ENCODE results near the gene ANKS1B.
"Not testable (repeated sequence)": the region's sequence is repeated elsewhere in the genome, so short reads cannot be mapped to it uniquely, and the experiment has no call there.

Gene ANKS1B

GRCh38 chr12:99649551-99649950, 335.2 kb downstream of the ANKS1B start:
- no peak overlapping the region for H3K4me2 ChIP-seq (ENCODE audit: low read length)
- TF ChIP-seq, protein P1, sequence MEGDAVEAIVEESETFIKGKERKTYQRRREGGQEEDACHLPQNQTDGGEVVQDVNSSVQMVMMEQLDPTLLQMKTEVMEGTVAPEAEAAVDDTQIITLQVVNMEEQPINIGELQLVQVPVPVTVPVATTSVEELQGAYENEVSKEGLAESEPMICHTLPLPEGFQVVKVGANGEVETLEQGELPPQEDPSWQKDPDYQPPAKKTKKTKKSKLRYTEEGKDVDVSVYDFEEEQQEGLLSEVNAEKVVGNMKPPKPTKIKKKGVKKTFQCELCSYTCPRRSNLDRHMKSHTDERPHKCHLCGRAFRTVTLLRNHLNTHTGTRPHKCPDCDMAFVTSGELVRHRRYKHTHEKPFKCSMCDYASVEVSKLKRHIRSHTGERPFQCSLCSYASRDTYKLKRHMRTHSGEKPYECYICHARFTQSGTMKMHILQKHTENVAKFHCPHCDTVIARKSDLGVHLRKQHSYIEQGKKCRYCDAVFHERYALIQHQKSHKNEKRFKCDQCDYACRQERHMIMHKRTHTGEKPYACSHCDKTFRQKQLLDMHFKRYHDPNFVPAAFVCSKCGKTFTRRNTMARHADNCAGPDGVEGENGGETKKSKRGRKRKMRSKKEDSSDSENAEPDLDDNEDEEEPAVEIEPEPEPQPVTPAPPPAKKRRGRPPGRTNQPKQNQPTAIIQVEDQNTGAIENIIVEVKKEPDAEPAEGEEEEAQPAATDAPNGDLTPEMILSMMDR (IDR thresholded peaks at IDR 0.05), result no peak
- no peak overlapping the region for H3K9ac ChIP-seq
- H3K4me1 ChIP-seq, result no peaks in the 10 kb centered on the region
- no peak overlapping the region for H3K4me3 ChIP-seq (ENCODE audit: low read depth, low read length)
- no peaks in the 10 kb centered on the region for H3K79me2 ChIP-seq
- H2AFZ ChIP-seq, result no peak overlapping the region
- no peaks in the 10 kb centered on the region for H3K27me3 ChIP-seq (ENCODE audit: control insufficient read depth, insufficient read depth, low read length)
- peaks cover 3% of the 10 kb centered on the region for H3K9me3 ChIP-seq (ENCODE audit: control insufficient read depth, low read length)
- H3K27ac ChIP-seq, result no peak overlapping the region
- no peaks in the 10 kb centered on the region for H3K36me3 ChIP-seq (ENCODE audit: control insufficient read depth, insufficient read depth, low read length)

DNA sequence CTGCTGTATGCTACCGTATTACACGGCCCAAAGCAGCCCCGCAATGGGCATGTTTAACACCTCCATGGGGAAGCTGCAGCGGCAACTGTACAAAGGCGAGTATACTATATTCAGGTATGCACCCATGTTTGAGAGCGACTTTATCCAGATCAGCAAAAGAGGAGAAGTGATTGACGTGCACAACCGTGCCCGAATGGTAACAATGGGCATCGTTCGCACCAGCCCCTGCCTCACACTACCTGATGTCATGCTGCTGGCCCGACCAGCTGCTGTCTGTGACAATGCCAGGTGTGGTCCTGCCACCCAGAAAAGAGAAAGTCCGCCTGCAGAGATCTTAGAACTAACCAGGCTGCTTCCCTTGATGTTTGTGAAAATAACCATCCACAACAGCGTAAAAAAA, 336.6 kb downstream of the ANKS1B start:
- no peak overlapping the region for H3K27ac ChIP-seq
- H3K4me1 ChIP-seq, result no peaks in the 10 kb centered on the region
- H3K27me3 ChIP-seq (ENCODE audit: control insufficient read depth, insufficient read depth, low read length), result no peaks in the 10 kb centered on the region
- H3K9me3 ChIP-seq (ENCODE audit: control insufficient read depth, low read length), result peaks cover 3% of the 10 kb centered on the region
- H3K4me2 ChIP-seq (ENCODE audit: low read length), result no peak overlapping the region
- no peak overlapping the region for H3K4me3 ChIP-seq (ENCODE audit: low read depth, low read length)
- H3K9ac ChIP-seq, result no peak overlapping the region
- H3K36me3 ChIP-seq (ENCODE audit: control insufficient read depth, insufficient read depth, low read length), result no peaks in the 10 kb centered on the region
- H2AFZ ChIP-seq, result no peak overlapping the region
- TF ChIP-seq, protein P1 (IDR thresholded peaks at IDR 0.05), result no peak
- no peaks in the 10 kb centered on the region for H3K79me2 ChIP-seq

- Histone ChIP-seq H3K79me2 (no peaks in the 10 kb centered on the region), H3K9ac (no peak within 1 kb of the TSS), H3K27me3 (ENCODE audit: control insufficient read depth, insufficient read depth, low read length) (no peaks in the 10 kb centered on the region), H2AFZ (no peak within 1 kb of the TSS), H3K36me3 (ENCODE audit: control insufficient read depth, insufficient read depth, low read length) (no peaks in the 10 kb centered on the region), H3K4me1 (no peaks in the 10 kb centered on the region), H3K4me2 (ENCODE audit: low read length) (no peak within 1 kb of the TSS), H3K4me3 (ENCODE audit: low read depth, low read length) (no peak within 1 kb of the TSS), H3K9me3 (ENCODE audit: control insufficient read depth, low read length) (peaks cover 3% of the 10 kb centered on the region), H3K27ac (no peak within 1 kb of the TSS)
- TF ChIP-seq, protein P1 (IDR thresholded peaks at IDR 0.05), result no peak
Measured at GRCh38 chr12:99647453-99647852, 337.3 kb downstream of the ANKS1B start, which contains the start of gene GARIN6. TSS of gene GARIN6 (plus strand) at chr12:99647753. CDS start at chr12:99648175, 422 bp downstream.

- Histone ChIP-seq H3K9ac (no peak overlapping the region), H3K27me3 (ENCODE audit: control insufficient read depth, insufficient read depth, low read length) (no peaks in the 10 kb centered on the region), H3K4me1 (no peaks in the 10 kb centered on the region), H2AFZ (no peak overlapping the region), H3K27ac (no peak overlapping the region), H3K9me3 (ENCODE audit: control insufficient read depth, low read length) (peaks cover 3% of the 10 kb centered on the region), H3K79me2 (no peaks in the 10 kb centered on the region), H3K4me3 (ENCODE audit: low read depth, low read length) (no peak overlapping the region), H3K36me3 (ENCODE audit: control insufficient read depth, insufficient read depth, low read length) (no peaks in the 10 kb centered on the region), H3K4me2 (ENCODE audit: low read length) (no peak overlapping the region)
- TF ChIP-seq, protein P1 (IDR thresholded peaks at IDR 0.05), result no peak
Measured at GRCh38 chr12:99644629-99645028, 340.1 kb downstream of the ANKS1B start.

- TF ChIP-seq, protein P1 (IDR thresholded peaks at IDR 0.05), result no peak
- Histone ChIP-seq H3K36me3 (ENCODE audit: control insufficient read depth, insufficient read depth, low read length) (peaks cover 4% of the 10 kb centered on the region), H3K79me2 (no peaks in the 10 kb centered on the region), H3K27me3 (ENCODE audit: control insufficient read depth, insufficient read depth, low read length) (no peaks in the 10 kb centered on the region), H3K27ac (no peak overlapping the region), H3K9ac (no peak overlapping the region), H3K4me2 (ENCODE audit: low read length) (no peak overlapping the region), H3K9me3 (ENCODE audit: control insufficient read depth, low read length) (no peaks in the 10 kb centered on the region), H2AFZ (no peak overlapping the region), H3K4me3 (ENCODE audit: low read depth, low read length) (no peak overlapping the region), H3K4me1 (no peaks in the 10 kb centered on the region)
Measured at GRCh38 chr12:99627459-99627858, 357.3 kb downstream of the ANKS1B start.

DNA sequence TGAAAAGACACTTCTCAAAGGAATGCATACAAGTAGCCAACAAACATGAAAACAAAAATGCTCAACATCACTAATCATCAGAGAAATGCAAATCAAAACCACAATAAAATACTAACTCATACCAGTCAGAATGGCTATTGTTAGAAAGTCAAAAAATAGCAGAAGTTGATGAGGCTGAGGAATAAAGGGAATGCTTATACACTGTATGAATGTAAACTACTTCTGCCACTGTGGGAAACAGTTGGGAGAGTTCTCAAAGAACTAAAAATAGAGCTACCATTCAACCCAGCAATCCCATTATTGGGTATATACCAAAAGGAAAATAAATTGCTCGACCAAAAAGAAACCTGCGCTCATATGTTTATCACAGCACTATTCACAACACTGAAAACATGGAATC, 360.1 kb downstream of the ANKS1B start:
- not testable (repeated sequence) for H3K4me1 ChIP-seq; H2AFZ ChIP-seq; H3K4me2 ChIP-seq (ENCODE audit: low read length); H3K4me3 ChIP-seq (ENCODE audit: low read depth, low read length); H3K27ac ChIP-seq; H3K9me3 ChIP-seq (ENCODE audit: control insufficient read depth, low read length); H3K79me2 ChIP-seq; H3K36me3 ChIP-seq (ENCODE audit: control insufficient read depth, insufficient read depth, low read length); H3K27me3 ChIP-seq (ENCODE audit: control insufficient read depth, insufficient read depth, low read length); H3K9ac ChIP-seq

Measured in parathyroid adenoma (tissue), 2 donors.